T-helper 2 cell (primary cell): Measurements from ENCODE around the gene DEAF1.

Experiments used
- DNase-seq, 5 experiments: peaks; one replicate each; pipeline versions ENCODE4 v3.0.0 to v3.0.0-alpha.2; 2012 to 2022

The DEAF1 gene

DNA sequence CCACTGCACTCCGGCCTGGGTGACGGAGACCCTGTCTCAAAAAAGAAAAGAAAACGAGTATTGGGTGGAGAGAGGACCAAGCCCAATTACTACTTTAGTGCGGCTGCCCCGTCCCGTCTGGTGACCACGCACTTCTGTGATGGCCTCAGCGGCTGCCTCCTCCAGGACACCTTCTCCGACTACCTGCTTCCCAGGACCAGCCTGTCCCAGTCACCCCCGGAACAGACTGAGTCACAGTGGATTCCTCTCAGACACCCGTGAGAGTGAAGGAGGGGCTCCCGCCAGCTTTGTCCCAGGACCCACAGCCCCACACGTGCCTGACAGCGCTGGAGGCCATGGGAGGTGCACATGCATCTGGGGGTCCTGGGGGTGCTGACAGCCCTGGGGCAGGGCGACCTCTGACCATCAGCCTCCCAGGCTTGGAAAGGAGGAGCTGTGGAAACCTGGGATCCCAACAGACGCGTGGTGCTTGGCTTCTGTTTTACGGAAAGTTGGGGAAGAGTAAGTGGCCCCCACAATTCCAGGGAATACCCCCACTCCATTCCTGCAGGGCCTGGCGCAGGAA, 53.1 kb downstream of the DEAF1 start:
- no peak for DNase-seq

DNA sequence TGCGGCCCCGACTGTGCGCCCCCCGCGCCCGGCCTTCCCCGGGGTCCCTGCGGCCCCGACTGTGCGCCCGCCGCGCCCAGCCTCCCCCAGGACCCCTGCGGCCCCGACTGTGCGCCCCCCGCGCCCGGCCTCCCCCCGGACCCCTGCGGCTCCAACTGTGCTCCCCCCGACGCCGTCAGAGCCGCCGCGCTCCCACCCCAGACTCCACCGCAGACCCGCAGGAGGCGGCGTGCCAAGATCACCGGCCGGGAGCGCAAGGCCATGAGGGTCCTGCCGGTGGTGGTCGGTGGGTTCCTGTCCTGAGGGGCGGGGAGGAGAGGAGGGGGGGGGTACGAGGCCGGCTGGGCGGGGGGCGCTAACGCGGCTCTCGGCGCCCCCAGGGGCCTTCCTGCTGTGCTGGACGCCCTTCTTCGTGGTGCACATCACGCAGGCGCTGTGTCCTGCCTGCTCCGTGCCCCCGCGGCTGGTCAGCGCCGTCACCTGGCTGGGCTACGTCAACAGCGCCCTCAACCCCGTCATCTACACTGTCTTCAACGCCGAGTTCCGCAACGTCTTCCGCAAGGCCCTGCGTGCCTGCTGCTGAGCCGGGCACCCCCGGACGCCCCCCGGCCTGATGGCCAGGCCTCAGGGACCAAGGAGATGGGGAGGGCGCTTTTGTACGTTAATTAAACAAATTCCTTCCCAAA, 54.9 kb downstream of the DEAF1 start:
- DNase-seq: no peak

DNA sequence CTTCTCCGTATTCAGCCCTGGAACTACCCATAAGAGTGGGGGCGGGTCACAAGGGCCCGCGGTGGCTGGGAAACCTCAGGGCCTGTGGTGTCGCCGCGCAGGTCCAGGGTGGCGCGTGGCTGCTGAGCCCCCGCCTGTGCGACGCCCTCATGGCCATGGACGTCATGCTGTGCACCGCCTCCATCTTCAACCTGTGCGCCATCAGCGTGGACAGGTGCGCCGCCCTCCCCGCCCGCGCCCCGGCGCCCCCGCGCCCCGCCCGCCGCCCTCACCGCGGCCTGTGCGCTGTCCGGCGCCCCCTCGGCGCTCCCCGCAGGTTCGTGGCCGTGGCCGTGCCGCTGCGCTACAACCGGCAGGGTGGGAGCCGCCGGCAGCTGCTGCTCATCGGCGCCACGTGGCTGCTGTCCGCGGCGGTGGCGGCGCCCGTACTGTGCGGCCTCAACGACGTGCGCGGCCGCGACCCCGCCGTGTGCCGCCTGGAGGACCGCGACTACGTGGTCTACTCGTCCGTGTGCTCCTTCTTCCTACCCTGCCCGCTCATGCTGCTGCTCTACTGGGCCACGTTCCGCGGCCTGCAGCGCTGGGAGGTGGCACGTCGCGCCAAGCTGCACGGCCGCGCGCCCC, 55.6 kb downstream of the DEAF1 start:
- no peak for DNase-seq

DNA sequence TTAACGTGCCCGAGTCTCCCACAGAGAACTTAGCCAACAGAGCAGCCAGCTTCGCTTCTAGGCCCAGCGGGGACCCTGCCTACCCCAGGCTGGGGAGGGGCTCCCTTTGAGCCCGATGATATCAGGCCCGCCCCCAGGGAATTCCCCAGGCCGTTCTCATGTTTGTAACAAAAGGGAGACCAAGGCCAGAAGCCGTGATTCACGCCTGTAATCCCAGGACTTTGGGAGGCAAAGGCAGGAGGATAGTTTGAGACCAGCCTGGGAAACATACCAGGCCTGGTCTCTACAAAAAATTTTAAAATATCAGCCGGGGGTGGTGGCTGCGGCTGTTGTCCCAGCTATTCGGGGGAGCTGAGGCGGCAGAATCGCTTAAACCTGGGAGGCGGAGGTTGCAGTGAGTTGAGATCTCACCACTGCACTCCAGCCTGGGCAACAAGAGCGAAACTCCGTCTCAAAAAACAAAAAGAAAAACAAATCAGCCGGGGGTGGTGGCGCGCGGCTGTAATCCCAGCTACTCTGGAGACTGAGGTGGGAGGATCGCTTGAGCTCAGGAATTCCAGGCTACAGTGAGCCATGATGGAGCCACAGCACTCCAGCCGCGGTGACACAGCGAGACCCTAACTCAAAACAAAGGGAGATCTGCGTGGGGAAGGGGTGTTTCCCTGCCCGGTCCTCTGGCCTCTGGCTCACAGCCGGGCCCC, 56.2 kb downstream of the DEAF1 start:
- DNase-seq: no peak

DNA sequence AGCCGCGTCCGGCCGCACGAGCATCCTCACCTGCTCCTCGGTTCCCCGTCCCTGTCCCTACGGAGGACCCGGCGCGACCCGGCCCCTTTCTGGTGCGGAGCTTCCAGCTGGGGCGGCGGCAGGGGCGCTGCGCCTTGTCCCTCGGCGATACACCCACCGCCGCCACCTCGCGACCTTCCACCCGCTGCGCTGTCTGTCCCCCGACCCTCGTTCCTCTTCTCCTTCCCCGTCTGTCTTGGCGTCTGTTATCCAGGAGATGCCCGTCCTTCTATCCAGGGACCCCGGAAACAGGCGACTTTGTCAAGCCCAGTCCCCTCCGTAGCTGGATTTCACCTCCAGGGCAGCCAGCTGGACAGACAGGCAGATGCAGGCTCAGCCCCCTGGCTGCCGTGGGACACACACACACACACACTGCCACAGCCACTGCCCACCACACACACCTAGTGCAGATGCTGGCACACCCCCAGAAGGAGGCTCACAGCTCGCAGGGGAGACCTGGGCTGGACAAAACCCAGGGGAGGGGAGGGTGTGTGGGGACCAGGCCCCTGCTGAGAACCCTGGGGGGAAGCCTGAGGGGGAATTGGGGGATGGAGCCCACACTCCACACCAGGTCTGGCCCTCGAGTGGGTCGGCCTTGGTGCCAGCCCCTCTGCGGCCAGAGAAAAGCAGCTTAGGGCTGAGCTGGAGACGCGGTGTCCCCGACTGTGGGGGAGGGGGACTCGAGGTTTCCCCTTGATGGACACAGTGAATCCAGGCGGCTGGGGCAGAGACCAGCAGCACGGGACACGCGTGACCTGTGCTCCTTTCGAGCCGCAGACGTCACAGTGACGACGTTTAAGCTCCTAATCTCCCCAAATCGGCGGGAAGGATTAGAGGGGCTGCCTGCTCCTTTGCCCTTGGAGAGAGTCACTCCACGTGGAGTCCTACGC, 57.2 kb downstream of the DEAF1 start:
- no peak for DNase-seq

DNA sequence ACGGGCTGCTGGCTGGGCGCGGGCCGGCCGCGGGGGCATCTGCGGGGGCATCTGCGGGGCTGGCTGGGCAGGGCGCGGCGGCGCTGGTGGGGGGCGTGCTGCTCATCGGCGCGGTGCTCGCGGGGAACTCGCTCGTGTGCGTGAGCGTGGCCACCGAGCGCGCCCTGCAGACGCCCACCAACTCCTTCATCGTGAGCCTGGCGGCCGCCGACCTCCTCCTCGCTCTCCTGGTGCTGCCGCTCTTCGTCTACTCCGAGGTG, 57.8 kb downstream of the DEAF1 start:
- DNase-seq: no peak

DNA sequence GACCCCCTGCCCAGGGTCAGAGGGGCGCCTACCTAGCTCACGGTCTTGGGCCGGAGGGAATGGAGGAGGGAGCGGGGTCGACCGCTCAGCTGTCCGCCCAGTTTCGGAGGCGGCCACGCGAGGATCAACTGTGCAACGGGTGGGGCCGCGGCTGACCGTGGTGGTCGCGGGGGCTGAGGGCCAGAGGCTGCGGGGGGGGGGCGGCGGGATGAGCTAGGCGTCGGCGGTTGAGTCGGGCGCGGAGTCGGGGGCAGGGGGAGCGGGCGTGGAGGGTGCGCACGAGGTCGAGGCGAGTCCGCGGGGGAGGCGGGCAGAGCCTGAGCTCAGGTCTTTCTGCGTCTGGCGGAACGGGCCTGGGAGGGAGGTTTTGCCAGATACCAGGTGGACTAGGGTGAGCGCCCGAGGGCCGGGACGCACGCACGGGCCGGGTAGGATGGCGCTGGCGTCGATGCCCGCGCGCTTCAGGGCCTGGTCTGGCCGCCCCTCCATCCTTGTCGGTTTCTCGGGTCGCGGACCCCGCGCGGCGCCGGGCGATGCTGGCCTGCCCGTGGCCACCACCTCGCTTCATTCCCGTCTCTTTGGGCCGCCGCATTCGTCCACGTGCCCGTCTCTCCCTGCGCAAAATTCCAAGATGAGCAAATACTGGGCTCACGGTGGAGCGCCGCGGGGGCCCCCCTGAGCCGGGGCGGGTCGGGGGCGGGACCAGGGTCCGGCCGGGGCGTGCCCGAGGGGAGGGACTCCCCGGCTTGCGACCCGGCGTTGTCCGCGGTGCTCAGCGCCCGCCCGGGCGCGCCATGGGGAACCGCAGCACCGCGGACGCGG, 58.3 kb downstream of the DEAF1 start, which contains the start of gene DRD4:
DRD4 (plus strand) TSS at position 759 of the 822 bp plus-strand sequence; CDS start at position 795, 36 bp downstream.
- DNase-seq: peak in 1 of 5 experiments; percentile 5

DNA sequence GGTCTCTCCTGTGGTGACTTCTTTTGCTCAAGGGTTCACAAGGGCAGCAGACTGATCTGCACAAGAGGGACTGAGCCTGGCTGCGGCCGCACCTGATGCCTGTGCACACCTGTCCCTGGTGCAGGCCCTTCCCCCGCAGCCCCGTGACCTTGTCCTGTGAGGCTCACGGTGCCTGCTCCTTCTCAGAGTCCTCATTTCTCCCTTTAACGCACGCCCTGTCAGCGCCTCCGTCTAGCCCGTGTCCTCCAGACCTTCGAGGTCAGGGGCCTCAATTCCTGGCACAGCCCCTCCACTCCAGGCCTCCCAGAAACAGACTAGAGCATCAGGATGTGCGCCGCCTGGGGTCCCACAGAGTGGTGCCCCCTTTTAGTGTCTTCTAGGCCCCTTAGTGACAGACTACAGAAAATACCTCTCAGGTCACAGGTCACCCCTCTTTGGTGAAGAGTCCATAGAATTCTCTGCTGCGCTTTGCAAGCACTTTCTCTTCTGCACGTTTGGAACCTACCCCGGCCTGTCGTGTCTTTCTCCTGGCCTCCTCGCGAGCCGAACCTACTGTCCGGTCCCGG, 59.0 kb downstream of the DEAF1 start:
- DNase-seq: peak in 1 of 5 experiments; percentile 5

DNA sequence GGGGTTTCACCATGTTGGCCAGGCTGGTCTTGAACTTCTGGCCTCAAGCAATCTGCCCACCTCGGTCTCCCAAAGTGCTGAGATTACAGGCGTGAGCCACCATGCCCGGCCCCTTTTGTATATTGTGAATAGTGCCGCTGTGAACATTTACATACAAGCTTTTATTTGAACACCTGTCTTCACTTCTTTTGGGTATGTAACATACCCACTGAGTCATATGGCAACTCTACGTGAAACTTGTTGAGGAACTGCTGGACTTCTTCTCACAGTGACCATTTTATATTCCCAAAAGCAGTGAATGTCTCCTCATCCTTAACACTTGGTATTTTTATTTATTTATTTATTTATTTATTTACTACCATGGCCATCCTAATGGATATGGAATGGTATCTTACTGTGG, 64.2 kb downstream of the DEAF1 start:
- no peak for DNase-seq

DNA sequence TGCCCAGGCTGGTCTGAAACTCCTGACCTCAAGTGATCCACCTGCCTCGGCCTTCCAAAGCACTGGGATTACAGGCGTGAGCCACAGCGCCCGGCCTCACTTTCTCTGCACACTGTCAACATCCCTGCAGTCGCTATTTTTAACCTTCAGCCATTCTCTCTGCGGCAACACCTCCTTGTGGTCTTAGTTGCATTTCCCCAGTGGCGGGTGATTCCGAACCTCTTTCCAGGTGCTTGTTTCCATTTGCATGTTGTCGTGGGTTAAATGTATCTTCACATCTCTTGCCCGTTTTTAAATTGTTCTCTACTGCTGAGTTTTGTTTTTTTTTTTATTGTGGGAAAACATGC, 65.8 kb downstream of the DEAF1 start:
- DNase-seq: no peak

DNA sequence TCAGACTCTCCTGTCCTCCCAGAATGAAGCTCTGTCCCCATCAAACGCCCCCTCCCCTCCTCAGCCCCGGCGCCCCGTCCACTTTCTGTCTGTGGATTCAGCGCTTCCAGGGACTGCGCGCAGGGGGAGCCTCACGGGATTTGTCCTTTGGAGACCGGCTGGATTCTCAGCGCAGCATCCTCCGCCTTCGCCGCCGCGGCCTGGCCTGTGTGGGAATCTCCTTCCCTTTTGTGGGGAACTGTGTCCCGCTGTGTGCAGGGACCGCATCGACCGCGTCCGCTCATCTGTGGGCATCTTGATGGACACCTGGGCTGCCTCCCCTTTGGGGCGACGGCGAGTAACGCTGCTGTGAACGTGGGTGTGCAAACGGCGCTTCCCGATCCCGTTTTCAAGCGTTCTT, 67.0 kb downstream of the DEAF1 start:
- DNase-seq: no peak

DNA sequence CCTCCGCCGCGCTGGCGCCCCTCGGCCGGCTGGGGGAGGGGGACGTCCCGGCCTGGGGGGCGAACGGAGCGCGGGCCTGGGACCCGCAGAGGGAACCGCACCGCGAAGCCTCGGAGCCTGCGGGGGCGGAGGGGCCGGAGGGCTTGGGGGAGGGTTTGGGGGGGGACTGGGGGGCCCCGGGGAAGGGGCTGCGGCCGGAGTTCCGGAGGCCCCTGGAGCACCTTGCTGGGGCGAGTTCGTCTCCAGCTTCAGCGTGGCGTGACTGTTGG, 67.8 kb downstream of the DEAF1 start:
- DNase-seq: no peak

DNA sequence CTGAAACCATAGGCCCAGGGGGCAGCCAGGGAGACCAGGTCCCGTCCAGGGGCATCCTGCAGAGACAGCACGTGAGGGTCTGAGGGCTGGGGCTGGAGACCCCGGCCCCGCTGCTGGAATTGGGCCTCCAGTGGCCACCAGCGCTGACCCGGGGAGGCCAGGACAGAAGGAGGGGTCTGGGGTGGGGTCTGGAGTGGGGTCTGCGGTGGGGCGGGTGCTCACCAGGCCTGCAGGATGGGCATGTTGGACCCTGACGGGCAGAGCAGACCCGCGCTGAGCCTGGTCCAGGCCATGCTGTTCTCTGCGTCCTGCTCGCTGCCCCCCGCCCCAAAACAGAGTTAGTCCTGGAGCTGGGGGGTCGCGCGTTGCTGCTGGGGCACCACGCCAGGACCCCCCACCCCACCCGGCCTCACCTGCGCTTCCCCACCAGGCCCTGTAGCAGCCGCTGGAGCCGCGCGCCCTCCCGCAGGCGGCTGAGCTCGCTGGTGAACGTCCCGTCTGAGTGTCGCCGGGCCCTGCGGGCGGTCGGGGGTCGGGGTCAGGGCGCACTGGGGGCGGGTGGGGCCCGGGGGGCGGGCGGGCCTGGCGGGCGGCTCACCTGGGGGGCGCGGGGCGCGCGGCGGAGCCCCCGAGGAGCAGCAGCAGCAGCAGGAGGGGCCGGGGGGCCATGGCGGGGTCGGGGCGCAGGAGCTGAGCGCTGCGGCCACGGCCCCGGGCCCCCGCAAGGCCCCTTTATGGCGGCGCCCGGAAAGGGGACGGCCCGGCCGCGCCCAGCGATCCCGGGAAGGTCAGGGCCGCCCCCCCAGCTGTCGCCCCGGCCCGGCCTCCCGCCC, 68.3 kb downstream of the DEAF1 start, which contains the start of gene SCT:
SCT (minus strand) TSS at position 707 of the 833 bp plus-strand sequence; CDS start at position 669, 38 bp downstream.
- no peak for DNase-seq

DNA sequence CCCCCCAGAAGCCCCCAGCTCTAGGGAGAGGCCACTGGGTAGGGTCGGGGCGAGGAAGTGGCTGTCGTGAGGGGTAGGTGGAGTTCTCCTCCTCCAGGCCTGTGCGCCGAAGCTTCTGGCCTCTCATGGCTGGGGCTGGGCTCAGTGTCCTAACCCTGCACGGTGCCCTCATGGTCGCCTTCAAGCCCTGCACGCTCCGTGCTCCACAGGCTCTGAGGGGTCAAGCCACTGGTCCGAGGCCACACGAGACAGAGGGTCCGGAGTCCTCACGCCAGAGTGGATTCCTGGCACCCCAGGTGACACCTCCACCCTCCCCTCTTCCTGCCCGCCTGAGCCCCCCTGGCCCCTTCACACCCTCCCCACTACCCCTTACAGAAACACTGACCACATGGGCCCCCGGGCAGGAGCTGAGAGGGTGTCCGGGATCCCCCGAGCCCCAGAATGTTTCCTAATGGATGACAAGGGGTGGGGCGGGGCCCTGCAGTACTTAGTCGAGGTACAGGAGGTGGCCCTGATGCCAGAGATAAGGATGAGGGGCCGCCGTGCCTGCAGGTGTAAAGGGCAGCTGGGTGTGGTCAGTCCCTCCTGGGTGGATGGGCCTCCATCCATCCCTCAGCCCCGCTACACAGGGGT, 69.3 kb downstream of the DEAF1 start:
- DNase-seq: no peak

DNA sequence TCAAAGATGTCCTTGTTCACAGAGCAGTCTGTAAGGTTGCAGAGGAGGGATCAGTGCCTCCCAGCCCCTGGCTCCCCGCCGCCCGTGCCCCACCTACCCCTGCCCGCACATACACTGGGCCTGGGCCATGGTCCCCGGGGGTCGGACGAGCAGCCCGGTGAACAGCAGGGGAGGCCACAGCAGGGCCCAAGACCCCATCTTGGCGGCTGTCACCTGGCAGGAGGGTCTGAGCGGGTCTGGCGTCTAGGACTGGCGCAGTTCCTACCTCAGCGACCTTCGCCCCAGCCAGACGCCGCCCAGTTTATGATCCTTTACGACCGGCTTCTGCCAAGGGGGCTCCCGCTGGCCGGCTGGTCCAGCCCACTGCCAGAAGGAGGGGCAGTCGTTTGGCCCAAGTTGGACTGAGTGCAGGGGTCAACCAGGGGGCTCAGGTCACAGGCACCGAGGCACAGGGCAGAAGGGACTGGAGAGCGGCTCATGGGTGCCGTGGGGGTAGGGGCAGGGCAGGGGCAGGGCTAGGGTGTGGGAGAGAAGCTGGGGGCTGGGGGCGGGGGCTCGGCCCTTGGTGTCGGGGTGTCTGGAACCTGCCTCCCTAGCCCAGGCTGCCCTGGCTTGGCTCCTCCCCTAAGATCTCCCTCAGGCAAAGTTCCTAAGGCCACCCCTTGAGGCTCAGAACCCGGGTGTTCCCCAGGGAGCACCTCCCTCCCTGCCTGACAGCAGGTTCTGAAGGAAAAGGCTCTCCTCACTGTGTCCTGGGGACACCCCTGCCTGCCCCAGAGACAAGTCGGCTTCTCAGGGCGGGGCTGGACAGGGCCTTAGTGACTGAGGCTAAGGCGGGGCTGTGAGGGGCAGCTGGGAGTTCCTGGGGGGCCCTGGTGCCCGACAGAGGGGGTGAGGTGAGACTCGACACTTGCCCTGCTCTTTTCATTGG, 70.1 kb downstream of the DEAF1 start, which contains the start of gene CDHR5:
CDHR5 (minus strand) TSS at position 251 of the 931 bp plus-strand sequence; CDS start at position 198, 53 bp downstream.
- no peak for DNase-seq

DNA sequence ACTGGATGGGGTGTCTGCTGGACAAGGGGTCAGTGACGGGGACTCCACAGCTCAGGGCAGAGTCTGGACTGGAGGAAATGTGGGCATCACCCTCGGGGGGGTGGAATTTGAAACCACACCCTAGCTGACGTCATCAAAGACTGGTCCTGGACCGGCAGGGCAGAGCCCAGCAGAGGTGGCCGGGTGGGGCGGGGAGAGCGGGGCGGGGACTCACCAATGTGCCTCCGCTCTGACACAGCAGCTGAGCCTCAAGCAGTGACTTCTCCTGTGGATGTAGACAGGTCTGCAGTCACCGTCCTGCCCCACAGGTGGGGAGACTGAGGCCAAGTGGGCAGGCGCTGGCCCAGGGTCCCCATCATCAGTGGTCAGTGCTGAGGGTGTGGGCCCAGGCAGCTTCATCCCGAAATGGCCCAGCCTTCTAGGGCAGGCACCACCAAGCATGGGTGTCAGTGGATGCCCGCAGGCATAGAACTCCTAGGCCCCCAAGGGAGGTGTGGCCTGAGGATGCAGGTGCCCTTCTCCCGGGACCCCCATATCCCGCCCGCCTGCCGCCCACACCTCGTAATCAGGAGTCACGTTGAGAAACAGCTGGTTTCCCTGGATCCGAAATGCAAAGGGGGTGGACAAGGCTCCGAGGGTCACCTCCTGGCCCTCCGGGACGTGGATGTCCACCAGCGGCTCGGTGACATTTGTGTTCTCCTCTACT, 70.9 kb downstream of the DEAF1 start:
- no peak for DNase-seq

DNA sequence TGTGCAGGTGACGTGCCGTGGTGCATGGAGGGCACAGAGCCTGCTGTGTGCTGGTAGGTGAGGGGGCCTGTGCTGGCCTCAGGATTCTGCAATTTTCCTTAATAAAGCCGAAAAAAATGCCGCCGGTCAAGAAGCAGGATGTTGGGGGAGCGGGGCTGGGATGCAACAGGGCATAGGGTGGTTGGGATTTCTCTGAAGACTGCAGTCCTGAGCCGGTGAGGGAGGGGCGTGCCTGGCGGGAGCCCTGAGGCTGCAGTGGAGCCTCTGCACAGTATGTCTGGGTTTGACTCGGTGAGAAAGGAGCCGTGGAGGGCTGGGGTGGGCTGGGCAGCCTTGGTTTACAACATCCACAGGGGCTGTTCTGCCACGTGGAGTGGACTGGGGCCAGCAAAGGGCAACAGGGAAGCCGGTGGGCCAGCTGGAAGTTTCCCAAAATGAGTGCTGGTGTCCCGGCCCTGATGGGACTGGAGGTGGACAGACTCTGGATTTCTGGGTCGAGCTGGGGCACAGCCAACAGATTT, 71.6 kb downstream of the DEAF1 start:
- DNase-seq: no peak

DNA sequence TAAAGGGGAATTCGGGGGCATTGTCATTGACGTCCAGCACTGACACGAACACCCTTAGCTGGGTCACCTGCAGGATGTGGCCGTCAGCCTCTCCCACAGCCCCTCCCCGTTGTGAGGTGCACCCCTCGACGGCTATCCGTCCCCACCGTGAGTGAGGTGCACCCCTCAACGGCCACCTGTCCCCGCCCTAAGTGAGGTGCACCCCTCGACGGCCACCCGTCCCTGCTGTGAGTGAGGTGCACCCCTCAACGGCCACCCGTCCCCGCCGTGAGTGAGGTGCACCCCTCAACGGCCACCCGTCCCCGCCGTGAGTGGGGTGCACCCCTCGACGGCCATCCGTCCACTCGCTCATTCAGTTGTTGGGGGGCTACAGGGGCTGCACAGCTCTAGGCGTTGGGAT, 73.2 kb downstream of the DEAF1 start:
- no peak for DNase-seq
